Activated T-helper 9 cell treated with anti-CD3 and anti-CD28 coated beads, Interleukin-2, amount 50 U/mL, for 16 hours (primary cell): ENCODE data around the gene TLDC2.

Experiments used
- DNase-seq: peaks from one replicate; pipeline ENCODE4 v3.0.0-alpha.2; 2020; ENCODE audit warnings: low read depth

The TLDC2 gene

DNA sequence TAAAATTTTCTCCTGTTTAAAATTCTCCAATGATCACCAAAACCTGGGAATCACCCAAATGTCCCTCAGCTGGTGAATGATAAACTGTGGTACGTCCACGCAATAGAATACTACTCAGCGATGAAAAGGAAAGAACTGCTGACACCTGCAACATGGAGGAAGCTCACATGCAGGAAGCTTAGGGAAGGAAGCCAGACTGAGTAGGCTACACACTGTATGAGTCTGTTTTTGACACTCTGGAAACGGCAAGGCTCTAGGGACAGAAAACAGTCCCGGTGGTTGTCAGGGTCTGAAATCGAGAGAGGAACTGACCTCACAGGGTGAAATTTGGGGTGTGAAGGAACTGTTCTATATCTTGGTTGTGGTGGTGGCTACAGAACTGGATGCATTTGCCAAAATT, 25.2 kb upstream of the TLDC2 start:
- DNase-seq, result no peak

- DNase-seq, result no peak
Observed at GRCh38 chr20:36851490-36851889, 24.4 kb upstream of the TLDC2 start.

DNA sequence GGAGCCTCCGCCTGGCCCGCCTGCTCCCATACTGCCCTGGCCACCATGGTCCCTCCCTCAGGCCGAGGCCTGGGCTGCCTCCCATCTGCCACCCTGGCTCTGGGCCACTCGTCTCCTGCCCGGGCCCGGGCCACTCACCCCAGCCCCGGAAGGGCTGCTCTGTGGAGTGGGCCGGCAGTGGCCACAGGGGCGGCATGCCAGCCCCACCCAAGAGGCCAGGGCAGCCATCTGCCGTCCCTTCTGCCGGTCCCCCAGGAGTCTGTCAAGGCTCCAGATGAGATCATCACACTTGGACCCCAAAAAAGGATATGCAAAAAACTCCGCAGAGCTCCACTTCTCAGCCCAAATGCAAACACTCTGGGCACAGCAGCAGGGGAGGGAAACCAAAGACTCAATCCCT, 23.8 kb upstream of the TLDC2 start:
- DNase-seq, result no peak

DNA sequence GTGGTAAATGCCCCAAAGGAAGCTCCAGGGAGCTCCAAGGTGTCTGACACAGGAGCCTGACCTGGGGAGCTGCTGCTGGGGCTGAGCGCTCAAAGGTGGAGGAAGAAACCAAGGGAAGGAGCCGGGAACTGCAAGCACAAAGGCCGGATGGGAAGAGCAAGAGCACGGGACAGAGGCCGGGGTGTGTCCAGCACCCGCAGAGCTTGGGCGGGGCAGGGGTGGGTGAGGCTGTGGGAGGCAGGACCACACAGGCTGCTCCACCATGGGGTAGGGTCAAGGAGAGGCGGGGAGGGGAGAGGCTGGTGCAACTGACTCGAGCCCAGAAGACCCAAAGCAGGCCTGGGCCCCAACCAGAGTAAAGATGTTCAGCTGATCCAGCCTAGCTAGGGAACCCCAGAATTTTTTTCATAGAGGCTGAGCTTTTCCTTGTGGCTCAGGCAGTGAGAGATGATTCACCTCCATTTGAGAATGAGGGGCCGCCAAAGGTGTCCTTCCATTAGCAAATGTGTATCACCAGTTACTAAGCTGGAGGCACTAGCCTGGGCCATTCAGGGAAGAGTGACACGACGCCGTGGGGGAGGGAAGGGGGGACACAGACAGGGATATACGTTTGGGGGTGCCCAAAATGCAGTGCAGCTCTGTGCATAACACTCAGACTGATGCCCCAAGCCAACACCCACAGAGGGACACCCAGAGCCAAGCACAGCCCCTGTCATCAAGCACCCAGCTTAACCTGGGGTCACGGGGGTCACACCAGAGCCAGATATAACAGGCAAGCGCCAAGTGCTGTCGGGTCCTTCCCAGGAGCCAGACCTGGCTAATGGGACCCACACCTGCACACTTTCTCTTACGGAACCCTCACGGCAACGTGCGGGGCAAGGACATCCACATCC, 21.3 kb upstream of the TLDC2 start:
- no peak for DNase-seq

- DNase-seq, result no peak
Observed at GRCh38 chr20:36855241-36855657, 20.7 kb upstream of the TLDC2 start.

- DNase-seq, result no peak
Observed at GRCh38 chr20:36856195-36856594, 19.7 kb upstream of the TLDC2 start.

DNA sequence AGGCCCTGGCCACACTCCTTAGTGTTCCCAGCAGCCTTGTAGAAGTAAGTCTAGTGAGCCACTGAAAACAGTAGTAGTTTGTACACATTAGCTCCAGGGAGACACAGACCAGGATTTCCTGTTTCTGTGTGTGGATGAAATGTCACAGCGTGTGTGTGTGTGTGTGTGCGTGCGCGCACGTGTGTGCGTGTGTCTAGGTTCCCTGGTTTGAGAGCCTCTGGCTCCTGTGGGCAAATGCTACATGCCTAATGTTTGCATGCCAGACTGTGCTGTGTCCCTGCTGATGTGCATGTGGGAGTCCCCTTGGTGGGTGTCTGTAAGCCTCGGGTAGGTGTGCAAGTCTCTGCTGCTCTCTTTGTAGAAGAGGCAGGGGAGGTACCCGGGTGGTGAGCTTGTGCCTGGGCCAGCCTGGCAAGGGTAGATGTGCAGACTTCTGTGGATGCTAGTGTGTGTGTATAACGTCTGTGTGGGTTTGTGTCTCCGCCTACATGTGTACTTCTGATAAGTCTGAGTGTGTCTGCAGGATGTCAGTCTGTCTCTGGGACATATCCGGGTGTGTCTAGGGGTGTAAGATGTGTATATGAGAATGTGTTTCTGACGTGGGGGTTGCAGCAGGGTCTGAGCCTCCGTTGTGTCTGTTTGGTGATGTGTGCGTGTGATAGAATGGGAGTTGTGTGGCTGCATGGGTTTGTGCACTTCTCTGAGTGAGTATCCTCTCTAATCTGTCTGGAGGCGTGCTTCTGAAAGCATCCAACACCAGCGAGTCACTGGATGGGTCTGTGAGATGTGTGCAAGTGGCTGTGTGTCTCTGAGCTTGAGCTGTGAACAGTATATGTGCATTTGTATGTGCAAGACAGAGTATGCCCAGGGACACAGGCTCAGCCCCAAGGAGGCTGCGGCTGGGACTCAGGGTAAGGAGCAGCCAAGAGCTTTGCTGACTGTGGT, 19.0 kb upstream of the TLDC2 start:
- DNase-seq, result no peak

- no peak for DNase-seq
Observed at GRCh38 chr20:36859282-36859555, 16.7 kb upstream of the TLDC2 start.

DNA sequence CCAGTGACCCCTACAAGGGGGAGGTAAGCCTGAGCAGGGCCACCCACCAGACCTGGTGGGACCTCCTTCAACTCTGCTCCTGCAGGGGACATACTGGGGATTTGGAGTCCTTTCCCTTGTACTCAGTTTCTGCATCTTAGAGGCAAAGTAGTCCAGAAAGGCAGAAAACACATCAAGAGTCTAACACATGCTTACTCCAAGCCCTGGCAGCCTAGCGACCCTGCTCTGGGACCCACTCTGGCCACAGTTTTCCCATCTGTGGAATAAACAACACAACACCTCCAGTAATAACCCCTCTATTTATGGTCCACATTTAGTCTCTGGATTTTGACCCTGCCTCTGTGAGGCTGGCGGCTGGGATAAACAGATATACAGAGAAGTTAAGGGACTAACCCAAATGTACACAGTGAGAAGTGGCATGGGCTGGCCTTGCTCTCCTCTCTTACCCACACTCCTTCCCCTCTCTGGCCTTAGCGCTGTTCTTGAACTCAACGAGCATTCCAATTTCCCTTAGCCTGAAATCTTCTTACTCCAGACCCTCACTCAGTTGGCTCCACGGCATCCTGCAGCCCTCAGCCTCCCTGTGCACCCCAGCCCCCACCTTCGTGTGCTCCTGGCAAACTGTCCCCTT, 16.1 kb upstream of the TLDC2 start:
- no peak for DNase-seq

DNA sequence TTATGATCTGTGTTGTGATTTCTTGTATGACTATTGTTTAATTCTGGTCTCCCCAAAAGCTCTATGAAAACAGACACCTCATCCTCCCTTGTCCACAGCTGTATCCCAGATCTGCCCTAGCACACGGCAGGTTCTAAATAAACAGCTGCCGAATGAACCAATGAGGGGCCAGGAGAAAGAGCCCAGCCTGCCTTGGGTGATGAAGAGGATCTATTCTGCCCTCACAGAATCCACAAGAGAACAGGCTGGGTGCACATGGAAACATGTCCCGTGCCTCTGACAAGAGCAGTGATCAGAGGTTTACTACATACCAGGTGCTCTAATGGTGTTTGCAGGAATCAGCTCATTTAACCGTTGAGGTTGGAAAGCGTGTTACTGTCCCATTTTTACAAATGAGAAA, 15.6 kb upstream of the TLDC2 start:
- DNase-seq, result no peak

DNA sequence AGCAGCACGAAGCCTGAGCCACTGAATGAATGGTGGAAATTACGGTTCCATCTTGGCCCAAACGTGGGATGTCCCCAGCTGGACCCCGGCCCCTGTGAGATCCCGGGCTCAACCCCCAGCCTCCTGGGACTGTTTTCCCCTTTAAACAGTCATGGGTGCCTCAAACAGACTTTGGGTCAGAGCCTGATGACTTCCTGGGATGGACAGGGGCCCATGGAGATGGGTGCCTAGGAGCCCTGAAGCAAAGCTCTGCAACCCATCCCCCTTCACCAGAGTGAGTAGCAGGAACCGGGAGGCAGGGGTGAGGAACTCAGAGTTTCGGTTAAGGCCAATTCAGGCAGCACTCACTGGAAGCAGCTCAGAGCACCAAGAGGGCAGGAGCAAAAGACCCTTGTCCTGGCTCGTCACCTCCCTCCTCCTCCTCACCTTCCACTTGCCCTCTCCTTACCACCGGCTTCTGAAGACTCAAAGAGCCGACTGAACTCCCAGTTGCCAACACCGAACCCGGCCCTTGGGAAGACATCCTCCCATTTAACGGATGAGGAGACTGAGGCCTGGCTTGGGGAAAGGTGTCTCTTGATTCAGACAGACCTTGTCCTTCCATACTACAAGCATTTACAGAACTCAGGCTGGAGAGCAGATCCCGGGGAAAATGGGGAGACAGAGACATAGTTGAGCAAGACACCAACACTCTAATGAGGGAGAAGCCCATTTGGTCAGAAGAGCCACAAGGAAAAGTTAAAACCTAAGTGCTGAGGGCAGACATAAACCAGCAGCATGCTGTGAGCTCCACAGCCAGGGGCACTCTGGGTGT, 14.9 kb upstream of the TLDC2 start:
- no peak for DNase-seq

DNA sequence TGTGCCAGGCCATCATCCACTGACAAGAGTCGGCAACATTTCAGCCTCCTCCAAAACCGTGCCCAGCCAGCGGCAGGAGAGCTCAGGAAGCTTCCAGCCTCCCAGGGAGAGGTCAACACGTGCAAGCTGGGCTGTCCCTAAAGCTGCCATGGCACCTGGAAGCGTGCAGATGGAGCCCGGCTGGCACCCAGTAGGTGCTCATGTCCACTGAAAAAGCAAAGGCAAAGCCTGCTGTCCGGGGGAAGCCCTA, 14.4 kb upstream of the TLDC2 start:
- DNase-seq, result no peak

- no peak for DNase-seq
Observed at GRCh38 chr20:36861875-36862801, 13.8 kb upstream of the TLDC2 start.

DNA sequence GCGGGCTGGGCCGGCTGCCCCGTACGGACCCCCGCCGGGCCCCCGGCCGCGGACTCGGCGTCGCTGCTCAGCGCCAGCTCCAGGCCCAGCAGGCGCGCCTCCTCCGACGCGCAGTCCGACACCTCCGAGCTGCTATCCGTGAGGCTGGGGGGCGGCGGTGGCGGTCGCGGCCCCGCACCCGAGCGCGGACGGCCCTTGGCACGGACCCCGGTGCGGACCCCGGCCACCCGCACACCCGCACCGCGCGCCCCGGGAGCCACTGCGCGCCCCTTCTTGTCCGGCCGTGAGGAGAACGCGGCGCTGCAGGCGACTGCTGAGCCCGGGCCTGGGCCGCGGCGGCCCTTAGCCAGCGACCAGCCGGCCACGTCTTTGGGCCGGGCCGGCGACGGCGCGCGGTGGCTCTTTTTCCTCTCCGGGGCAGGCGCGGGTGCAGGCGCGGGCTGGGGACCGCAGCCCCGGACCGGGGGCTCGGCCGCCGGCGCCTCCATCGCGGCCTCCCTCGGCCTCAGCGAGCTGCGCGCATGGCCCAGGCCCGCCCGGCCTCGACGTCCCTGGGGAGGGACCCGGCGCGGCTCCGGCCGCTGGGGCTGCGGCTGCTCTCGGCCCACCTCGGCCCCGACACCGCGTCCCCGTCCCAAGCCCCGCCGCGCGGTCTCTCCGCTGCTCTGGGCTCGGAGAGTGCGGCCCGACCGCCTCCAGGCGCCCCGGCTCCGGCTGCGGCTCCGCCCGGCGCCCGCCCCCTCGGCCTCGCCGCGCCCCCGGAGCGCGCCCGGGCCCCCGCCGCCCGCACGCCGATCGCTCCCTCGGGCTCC, 12.9 kb upstream of the TLDC2 start:
- no peak for DNase-seq

DNA sequence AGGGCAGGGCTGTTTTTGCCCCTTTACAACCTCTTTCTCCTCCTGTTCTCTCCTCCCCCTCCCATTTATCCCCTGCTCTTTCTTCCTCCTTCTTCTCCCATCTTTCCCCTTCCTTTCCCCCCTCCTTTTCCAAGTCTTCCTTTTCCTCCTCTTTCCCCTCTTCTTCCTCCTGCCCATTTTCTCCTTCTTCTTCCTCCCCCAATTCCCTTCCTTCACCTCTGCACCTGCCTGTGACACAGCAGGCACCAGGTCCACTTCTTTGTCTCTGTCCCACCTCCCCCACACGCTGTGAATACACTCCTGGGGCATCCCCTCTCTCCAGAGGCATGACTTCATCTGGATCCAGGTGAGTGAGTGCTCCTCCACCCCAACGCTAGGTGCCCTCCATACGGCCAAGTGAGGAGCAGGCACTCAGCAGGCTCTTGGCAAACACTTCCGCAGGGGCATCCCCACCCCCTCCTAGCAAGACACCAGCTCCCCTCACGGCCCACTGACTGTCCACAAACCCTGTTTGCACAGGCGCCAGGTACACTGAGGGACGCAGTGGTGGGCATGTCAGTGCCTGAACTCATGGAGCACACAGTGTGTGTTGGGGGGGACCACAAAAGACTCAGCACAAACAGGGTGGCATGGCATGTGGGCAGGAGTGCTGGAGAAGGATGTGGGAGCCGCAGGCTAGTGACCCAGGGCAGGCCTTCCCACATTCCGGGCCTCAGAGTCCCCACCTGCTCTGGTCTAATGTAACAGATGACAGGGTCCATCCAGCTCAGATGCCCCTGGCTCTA, 10.7 kb upstream of the TLDC2 start:
- DNase-seq, result no peak

DNA sequence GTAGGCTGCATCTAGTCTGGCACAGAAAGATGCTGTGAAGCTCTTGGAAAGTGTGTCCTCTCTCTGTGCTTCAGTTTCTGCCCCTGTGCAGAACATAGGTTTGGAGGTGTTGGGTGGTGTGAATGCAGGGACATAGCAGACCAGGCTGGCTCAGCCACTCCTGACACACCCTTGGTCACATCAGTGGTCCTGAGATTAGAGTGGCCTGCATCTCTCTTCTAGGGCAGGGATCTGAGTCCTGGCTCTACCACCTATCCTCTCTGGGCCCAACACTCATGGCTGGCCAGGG, 10.1 kb upstream of the TLDC2 start:
- no peak for DNase-seq

DNA sequence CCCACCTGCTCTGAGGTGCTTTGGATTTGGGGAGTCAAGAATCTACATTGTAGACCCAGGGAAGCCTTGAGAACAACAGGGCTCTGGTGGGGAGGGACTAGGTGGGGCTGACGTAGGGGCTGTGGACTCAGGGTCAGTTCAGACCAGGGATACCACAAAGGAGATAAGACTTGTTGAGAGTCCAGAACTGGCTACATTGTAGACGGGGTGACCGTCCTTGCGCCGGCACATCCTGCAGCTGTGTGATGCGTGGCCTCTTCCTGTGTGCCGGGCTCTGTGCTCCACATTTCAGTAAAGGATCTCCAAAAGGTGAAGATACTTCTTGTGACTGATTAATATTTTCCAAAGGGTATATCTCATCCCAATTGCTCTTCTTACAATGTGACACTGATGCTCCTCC, 9.8 kb upstream of the TLDC2 start:
- no peak for DNase-seq

- DNase-seq, result no peak
Observed at GRCh38 chr20:36866681-36867495, 9.1 kb upstream of the TLDC2 start.
